HepG2 (cell line): ENCODE measurements around the gene TAF6. TPM values are rescaled to one million over a fixed set of nuclear protein-coding genes. Genes with fewer than 3 reads are reported as not detected.

Experiments
- ATAC-seq: fragments of 200-7000 bp; cut with Tn5 transposase; 3 replicates; pipeline ENCODE4 v1.9.1; 2020; ENCODE audit warnings: mild to moderate bottlenecking, moderate library complexity
- BruUV-seq: library from RNA; stranded (reverse); fragments of 400-500 nt; replicated peaks from 2 replicates; lab custom pipeline; 2021; lab: Mats Ljungman, UMichigan
- CTCF ChIA-PET: fragments of 300-600 bp; formaldehyde crosslinking; extraction: SDS; loops from one replicate; lab custom pipeline; 2021; ENCODE audit warnings: low total read pairs, inconsistent platforms, low intra/inter-chr PET ratio; lab: Yijun Ruan, JAX
- POLR2A ChIA-PET: fragments of 350-600 bp; sonication (Branson Sonifier 250); formaldehyde crosslinking; loops from one replicate; lab custom pipeline; 2020; ENCODE audit warnings: antibody characterized with exemption, inconsistent platforms; lab: Yijun Ruan, JAX
- DNase-seq: peaks from one replicate; pipeline ENCODE4 v3.0.0-alpha.2; 2015; ENCODE audit warnings: low spot score
- FAIRE-seq: peaks from 3 replicates; lab custom pipeline; 2011; peaks lifted over from hg19 to GRCh38; lab: Jason Lieb, UNC
- H2AFZ ChIP-seq: one replicate; pipeline ENCODE4 v1.6.1; 2011; ENCODE audit warnings: low read length, inconsistent platforms
- H3K27ac ChIP-seq: fragments of 300-600 bp; 3 replicates; pipeline ENCODE4 v1.8.0; 2011; ENCODE audit warnings: mixed run types, mild to moderate bottlenecking, mixed read lengths, low read length, inconsistent platforms; ENCODE audit not compliant: insufficient read depth; ENCODE audit errors: extremely low read length
- H3K27me3 ChIP-seq, 2 experiments: fragments of 200-600 bp in 1 of 2; 2 replicates in 1 of 2; 3 replicates in 1 of 2; pipeline versions ENCODE4 v1.6.0 to v1.8.0; 2011; ENCODE audit warnings: low read length in 2 of 2, mild to moderate bottlenecking in 2 of 2, moderate library complexity in 2 of 2, inconsistent platforms in 1 of 2; ENCODE audit not compliant: insufficient read depth in 2 of 2, control insufficient read depth in 1 of 2
- H3K36me3 ChIP-seq, 2 experiments: fragments of 200-600 bp in 1 of 2; replicated peaks in 1 of 2; 2 replicates in 1 of 2; 3 replicates in 1 of 2; pipeline versions ENCODE4 v1.5.1 to v1.8.0; 2011; ENCODE audit warnings: low read length in 2 of 2, inconsistent platforms in 1 of 2; ENCODE audit not compliant: insufficient read depth in 2 of 2, control insufficient read depth in 1 of 2
- H3K4me1 ChIP-seq: 2 replicates; pipeline ENCODE4 v1.5.1; 2012; ENCODE audit warnings: low read length, inconsistent platforms; ENCODE audit not compliant: insufficient read depth
- H3K4me2 ChIP-seq: 2 replicates; pipeline ENCODE4 v1.6.0; 2011; ENCODE audit warnings: low read depth, low read length, inconsistent platforms
- H3K4me3 ChIP-seq, 3 experiments: fragments of 200-600 bp in 1 of 3; sonication (generic), shearing (Covaris generic) in 1 of 3; replicated peaks in 1 of 3; 2 replicates each; pipeline ENCODE4 v1.5.1; 2011 to 2016; ENCODE audit warnings: low read length in 3 of 3, inconsistent platforms in 2 of 3, low read depth in 2 of 3, mild to moderate bottlenecking in 2 of 3, control low read depth in 1 of 3, mixed read lengths in 1 of 3; ENCODE audit not compliant: insufficient read depth in 1 of 3
- H3K79me2 ChIP-seq: one replicate; pipeline ENCODE4 v1.6.1; 2011; ENCODE audit warnings: low read length, inconsistent platforms; ENCODE audit not compliant: insufficient read depth
- H3K9ac ChIP-seq: 2 replicates; pipeline ENCODE4 v1.6.0; 2011; ENCODE audit warnings: mild to moderate bottlenecking, low read depth, low read length, inconsistent platforms; ENCODE audit not compliant: insufficient read depth
- H3K9me3 ChIP-seq: 2 replicates; pipeline ENCODE4 v1.5.1; 2012; ENCODE audit warnings: mild to moderate bottlenecking, low read length
- H4K20me1 ChIP-seq: 2 replicates; pipeline ENCODE4 v1.6.0; 2011; ENCODE audit warnings: inconsistent platforms, mild to moderate bottlenecking, low read length, moderate library complexity; ENCODE audit not compliant: insufficient read depth
- CBX2 ChIP-seq, 2 experiments: fragments of 200-600 bp in 1 of 2; sonication (generic); formaldehyde crosslinking in 1 of 2; IDR thresholded peaks; 2 replicates each; pipeline versions ENCODE4 v1.7.0 to v1.8.1; 2018 to 2022; ENCODE audit warnings: low read depth in 2 of 2, low read length in 1 of 2, mild to moderate bottlenecking in 1 of 2, missing genetic modification reagents in 1 of 2
- CHD4 ChIP-seq: fragments of 200-600 bp; sonication (generic); IDR thresholded peaks from 2 replicates; pipeline ENCODE4 v1.7.0; 2017; ENCODE audit warnings: mild to moderate bottlenecking, low read length, borderline replicate concordance
- ETS1 ChIP-seq: sonication (generic); formaldehyde crosslinking; IDR thresholded peaks from 2 replicates; pipeline ENCODE4 v1.4.0; 2020; ENCODE audit warnings: missing genetic modification reagents
- GPBP1L1 ChIP-seq: sonication (generic); formaldehyde crosslinking; IDR thresholded peaks from 2 replicates; pipeline ENCODE4 v1.5.0; 2020; ENCODE audit warnings: mild to moderate bottlenecking, missing genetic modification reagents
- HBP1 ChIP-seq: IDR thresholded peaks from 2 replicates; pipeline ENCODE4 v1.6.1; 2016; ENCODE audit warnings: low read depth, control low read depth
- THAP8 ChIP-seq: sonication (generic); formaldehyde crosslinking; IDR thresholded peaks from 2 replicates; pipeline ENCODE4 v1.5.1; 2020; ENCODE audit warnings: missing genetic modification reagents, mild to moderate bottlenecking, borderline replicate concordance
- ZFX ChIP-seq: sonication (generic); formaldehyde crosslinking; IDR thresholded peaks from 2 replicates; pipeline ENCODE4 v1.4.0; 2020; ENCODE audit warnings: mild to moderate bottlenecking, low read depth, missing genetic modification reagents, moderate library complexity
- WGBS: methylation state at CpG from one replicate; pipeline ENCODE4 v1.1.6; 2017; ENCODE audit warnings: low lambda C conversion rate; 5-methylcytosine and 5-hydroxymethylcytosine counted together
- in situ Hi-C: cut with HindIII; loops from 2 replicates; pipeline ENCODE4 v1.10.0; 2017; ENCODE audit warnings: low pct_unique_long_range_greater_than_20kb; ENCODE audit not compliant: extremely low pct_ligation_motif_present
- intact Hi-C: fragments of 100-400 bp; cut with micrococcal nuclease; formaldehyde crosslinking; loops from one replicate; pipeline ENCODE4 v1.10.0; 2022; ENCODE audit not compliant: unreplicated experiment
- polyA plus RNA-seq, 8 experiments: library from polyadenylated mRNA; depleted of rRNA in 3 of 8; stranded (reverse) in 7 of 8; unstranded in 1 of 8; fragments of >200 nt; fragmentation: Illumina TruSeq in 4 of 8; extraction: Trizol in 4 of 8; gene quantifications; 2 replicates each; pipeline versions ENCODE4 v1.2.1 to v1.2.3, GENCODE V29; 2011 to 2016; ENCODE audit warnings: low read depth in 4 of 8, missing spikeins in 1 of 8, mixed read lengths in 1 of 8; ENCODE audit not compliant: insufficient read depth in 1 of 8
- total RNA-seq, 5 experiments: library from RNA; depleted of rRNA; stranded (reverse); fragments of >200 nt; fragmentation: Illumina TruSeq; extraction: Trizol; gene quantifications; 2 replicates each; pipeline ENCODE4 v1.2.3, GENCODE V29; 2016; ENCODE audit warnings: low read depth in 1 of 5

Gene TAF6
- total and polyA plus RNA-seq, 2 of the 13 experiments (the other 11 are each of a cell fraction or from before 2014, with no cell fraction given) = 12.9 to 18.8 TPM

GRCh38 chr7:100167912-100168323 is 48.8 kb upstream of the TAF6 start:
- ChIA-PET POLR2A (interaction anchor here (1.3 to 2.2 kb wide), 2 partner anchors 9 to 19 kb away, joined by 7 to 10 read pairs; partner anchors contain the start of genes GPC2 and LAMTOR4), CTCF (no interaction called here)
- H3K9ac ChIP-seq = peak overlapping the region; percentile 44; the same call in 1 of the 2 replicates
- no peak overlapping the region for H2AFZ ChIP-seq
- H3K4me1 ChIP-seq = peaks cover 57% of the 10 kb centered on the region
- no peaks in the 10 kb centered on the region for H3K36me3 ChIP-seq
- DNase-seq = no peak
- no peaks in the 10 kb centered on the region for H4K20me1 ChIP-seq
- no peaks in the 10 kb centered on the region for H3K79me2 ChIP-seq
- no peak for ATAC-seq
- no peak for FAIRE-seq
- intact Hi-C loops (no loop called here), in situ Hi-C loops (no loop called here)
- H3K4me2 ChIP-seq = peak overlapping the region; percentile 93
- TF ChIP-seq ZFX (CRISPR knock-in tag) (no peak), CHD4 (no peak), GPBP1L1 (CRISPR knock-in tag) (no peak), HBP1 (CRISPR knock-in tag) (no peak), THAP8 (no peak), CBX2 (IDR thresholded peaks at IDR 0.05; ENCODE audit: low read depth, low read length) (no peak), CBX2 (CRISPR knock-in tag; IDR thresholded peaks at IDR 0.05; ENCODE audit: low read depth) (no peak), ETS1 (CRISPR knock-in tag) (no peak)
- no TSS peak for BruUV-seq
- H3K27me3 ChIP-seq = peaks cover 4 to 47% of the 10 kb centered on the region in 2 experiments
- 2% methylated on average over 10 of the region's 11 CpGs for WGBS
- H3K27ac ChIP-seq = no peak overlapping the region
- no peaks in the 10 kb centered on the region for H3K9me3 ChIP-seq
- H3K4me3 ChIP-seq = peak overlapping the region; percentile 26 to 69 (median 31)
